NCI-H1048 (cell line): ENCODE data around the gene MACROD2.
A peak's percentile ranks its signal among the peaks of the same experiment; 100 is the strongest.
"Not testable (repeated sequence)": the region's sequence is repeated elsewhere in the genome, so short reads cannot be mapped to it uniquely, and the experiment has no call there.

Experiments
- DNase-seq: peaks from one replicate; lab custom pipeline; 2025; lab: John Stamatoyannopoulos, UW

The MACROD2 gene

DNA sequence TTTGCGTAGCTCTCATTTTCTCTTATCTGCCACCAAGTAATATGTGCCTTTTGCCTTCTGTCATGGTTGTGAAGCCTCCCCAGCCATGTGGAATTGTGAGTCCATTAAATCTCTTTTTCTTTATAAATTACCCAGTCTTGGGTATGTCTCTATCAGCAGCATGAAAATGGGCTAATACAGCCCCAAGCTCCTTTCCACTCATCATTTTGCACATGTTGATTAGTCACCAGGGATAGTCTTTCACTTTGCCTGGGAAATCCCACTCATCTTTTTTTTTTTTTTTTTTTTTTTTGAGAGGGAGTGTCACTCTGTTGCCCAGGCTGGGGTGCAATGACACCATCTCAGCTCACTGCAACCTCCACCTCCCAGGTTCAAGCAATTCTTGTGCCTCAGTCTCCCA, 1541.9 kb downstream of the MACROD2 start:
- not testable (repeated sequence) for DNase-seq

DNA sequence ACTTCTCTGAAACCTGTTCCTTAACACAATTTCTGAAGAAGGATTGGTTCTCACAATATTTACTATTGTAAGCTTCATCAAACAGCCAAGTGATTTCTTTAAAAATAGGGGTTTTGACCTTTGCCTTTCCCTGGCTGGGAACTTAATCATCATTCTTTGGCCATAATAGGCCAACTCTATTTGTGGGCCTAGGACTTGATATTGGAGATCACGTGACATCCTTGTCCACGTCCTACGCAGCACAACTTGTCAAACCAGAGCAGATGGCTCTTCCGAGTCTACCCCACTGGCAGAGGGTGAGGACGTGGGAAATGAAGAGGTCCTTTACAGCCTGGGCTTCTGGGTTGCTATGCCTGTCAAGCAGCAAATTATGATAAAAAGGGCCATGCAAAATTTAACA, 1547.3 kb downstream of the MACROD2 start:
- DNase-seq, result no peak

DNA sequence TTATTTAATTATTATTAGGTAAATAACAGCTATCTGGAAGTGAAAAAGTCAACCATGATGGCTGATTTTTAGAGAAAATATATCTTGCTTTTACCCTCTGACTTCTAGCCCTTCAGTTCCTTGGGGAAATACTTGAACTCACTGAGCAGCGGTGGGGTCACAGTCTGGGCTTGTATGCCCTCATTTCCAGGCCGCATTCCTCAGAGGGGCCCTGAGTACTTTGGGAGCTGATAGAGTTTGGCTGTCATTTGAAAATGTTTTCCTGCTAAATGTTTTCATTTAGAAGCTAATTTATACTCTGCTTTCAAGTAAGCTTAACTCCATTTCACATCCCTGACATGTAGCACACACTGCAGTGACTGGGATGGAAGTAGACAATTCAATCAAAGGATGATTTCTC, 1549.4 kb downstream of the MACROD2 start:
- DNase-seq, result no peak

DNA sequence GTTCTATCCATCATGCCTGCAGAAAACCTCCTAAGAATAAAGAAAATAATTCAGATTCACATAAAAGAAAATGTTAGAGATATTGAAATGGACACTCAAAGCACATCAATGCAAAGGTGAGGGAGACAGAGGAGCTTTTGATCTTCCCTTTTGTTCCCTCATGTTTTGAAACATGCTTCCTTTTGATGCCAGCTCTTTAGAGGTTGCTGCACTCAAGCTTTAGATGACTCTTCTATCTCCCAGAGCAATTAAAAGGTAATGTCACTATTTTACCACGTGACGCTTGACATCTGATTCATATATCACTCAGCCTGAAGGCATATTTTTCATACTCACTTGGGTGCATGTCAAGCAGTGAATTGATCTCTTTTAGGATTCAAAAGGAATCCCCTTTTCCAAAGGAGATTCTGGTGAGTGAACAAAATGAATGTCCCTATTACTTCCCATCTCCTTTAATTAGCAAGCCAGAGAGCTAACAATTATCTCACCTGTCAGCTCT, 1551.3 kb downstream of the MACROD2 start:
- no peak for DNase-seq

DNA sequence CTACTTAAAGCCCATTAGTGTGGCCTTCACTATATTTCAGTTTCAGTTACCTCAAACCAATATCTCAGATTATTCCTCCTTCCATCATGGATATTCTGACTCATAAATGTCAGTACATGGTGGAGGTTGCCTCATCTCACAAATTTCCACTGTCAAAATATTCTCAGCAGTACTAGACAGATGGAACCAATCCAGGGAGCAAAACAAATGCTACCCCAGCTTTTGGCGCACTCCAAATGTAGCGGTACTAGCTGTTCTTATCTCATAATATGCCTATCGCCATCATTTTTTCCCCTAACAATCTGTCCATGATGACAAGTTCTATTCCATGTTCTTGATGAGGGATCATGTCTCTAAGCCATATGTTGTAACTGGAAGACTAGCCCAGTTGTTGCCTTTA, 1551.8 kb downstream of the MACROD2 start:
- no peak for DNase-seq

DNA sequence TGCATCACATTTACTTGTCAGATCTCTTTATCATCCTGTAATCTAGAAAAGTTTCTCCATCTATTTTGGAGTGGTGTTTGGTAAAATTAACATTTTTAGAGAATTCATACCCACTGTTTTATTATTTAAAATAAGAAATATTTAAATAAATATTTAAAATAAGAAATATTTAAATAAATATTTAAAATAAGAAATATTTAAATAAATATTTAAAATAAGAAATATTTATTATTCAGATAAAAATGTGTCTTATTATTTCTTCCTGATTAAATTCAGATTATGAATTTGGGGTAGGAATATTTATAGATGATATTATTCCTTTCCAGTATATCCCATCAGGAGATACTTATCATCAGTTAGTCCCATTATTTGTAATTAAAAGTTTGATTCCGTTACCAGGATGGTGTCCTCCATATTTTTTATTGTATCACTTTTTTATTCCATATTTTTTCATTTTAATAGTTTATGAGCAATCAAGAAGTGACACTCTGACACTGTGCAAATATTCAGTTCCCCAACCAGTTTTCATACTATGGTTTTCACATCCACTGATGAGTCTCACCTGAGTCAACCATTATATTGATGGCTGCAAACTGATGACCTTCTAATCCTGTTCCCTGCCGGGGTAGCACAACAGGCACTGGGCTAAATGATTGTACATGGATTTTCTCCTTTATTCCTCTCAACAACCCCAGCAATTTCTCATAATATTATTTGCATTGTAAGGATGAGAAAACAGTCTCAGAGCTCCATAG, 1555.0 kb downstream of the MACROD2 start:
- DNase-seq, result no peak

DNA sequence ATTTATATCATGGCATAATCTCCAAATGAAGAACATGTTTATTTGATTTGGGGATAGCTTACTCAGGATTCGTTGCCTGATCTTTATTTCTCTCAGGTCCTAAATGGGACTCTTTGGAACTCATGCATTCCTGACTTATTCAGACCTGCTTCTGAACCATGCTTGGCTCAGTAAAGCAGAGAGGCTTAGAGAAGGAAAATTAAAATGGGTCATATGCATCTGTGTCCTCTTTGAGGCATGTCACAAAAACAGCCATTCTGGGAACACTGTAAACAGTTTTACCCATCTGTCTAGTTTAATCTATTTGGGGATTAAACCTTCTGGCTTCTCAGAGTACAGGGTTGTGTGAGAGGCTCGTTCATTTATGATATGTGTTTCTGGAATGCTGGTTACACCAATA, 1560.6 kb downstream of the MACROD2 start:
- DNase-seq, result no peak

DNA sequence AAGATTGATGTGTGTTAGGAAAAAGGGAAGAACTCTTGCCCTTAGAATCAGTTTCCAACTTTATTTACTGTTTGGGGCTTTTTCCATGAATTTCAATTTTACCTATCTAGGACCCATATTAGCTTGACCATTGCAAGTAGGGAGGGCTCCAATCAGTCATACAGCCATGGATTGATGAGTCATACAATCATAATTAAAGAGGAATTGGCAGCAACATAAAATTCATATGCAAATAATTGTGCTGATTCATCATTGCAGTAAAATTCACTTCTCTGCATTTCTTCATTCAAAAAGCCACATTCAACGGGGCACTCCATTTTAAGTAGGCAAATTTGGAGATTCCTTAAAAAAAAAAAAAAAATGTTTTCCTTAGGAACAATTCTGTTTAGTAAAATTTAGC, 1561.6 kb downstream of the MACROD2 start:
- DNase-seq, result no peak

DNA sequence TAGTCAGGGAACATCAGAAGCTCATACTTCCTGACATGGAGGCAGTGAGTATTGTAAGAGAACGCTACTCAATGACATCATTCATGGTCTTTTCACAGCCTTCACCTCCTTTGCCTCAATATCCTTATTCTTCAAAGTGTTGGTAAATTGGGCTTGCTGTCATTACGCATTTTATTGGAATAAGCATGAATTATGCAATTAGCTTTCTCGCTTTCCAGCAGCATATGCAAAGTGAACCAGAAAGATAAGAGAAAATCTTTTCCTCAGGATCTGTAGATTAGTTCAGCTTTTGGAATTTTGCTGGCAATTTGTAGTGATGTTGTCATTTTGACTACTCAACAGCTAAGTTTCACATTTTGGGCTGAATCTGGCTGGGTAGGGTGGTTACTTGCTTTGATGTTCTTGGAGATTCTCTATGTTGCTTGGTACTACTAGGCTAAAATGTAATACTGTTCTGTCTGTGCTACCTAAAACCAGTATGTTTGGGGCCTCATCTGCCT, 1565.8 kb downstream of the MACROD2 start:
- no peak for DNase-seq

DNA sequence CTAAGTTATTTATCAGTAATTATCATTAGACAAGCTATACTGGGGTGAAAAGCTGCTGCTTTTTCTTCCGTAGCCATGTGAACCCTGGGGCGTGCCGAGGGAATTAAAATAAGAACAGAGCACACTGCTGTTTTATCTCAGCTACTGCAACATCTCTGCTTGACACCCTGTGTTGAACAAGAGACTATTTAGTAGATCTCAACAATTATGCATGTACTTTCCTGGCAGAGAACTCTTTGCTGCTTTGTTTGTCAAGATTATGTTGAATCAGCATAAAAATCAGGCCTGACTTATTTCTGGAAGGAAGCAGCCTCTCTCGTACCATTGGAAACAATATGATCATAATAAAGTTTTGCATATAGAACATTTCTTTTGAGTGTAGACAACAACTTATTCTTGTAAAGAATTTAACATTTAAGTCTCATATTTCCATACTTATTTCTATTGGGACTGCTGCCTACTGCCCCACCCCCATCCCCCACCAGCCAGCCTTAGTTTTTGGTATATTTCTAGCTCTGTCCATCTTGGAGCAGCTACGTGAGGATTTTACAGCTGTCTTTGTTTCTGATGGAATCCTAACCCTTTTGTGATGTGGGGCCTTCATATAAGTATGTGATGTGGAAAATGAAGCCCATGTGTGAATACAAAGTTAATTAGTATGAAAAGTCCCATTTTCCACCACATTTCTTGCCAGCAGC, 1566.5 kb downstream of the MACROD2 start:
- peak; percentile 34 for DNase-seq

DNA sequence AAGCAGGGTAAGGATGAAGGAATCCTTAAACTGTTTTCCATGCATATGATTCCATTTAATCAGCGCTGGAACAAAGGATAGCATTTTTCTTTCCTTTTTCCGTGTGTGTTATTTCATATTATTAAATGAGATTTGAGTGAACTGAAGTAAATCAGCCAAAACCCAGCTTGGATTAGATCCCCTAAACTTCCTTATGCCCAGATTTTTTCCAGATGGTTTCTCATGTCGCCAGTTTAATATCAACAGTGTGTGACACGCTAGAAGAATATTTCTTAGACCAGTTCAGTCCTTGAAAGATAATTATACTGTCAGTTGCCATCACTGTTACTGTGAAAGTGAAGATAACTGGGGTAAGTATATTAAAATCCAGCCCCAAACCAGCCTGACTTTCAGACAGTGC, 1568.5 kb downstream of the MACROD2 start:
- no peak for DNase-seq

DNA sequence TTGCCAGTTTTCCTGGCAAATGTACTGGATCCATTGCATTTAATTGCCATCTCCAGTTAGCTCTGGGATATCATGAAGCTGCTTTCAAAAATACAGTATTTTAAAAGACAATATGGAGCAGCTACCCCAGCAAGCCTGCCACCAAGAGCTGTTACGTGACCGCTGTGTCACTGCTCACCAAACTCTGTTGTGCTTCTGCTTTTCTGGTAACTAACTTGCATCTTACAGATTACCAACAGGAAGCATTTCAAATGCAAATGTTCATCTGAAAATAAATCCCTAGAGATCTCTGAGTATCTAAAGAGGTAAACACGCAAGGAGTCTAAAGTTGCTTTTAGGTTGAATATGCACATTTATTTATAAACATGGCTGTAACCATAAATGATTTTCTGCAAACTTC, 1569.7 kb downstream of the MACROD2 start:
- no peak for DNase-seq

DNA sequence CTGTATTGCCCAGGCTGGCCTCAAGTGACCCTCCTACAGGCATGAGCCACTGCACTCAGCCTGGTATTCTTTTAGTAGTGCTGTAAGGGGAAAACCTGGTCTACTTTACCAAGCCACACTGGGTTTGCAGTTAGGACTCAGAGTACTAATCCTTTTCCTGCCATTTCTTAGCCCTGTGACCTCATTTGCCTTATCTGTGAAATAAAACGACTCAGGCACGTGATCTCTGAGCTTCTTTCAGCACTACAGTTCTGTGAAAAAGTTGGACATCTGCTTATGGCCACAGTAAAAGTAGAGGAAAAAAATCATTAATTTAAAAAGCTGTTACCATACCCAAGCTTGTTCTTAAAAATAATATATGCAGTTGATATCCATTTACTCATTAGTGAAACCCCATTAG, 1570.5 kb downstream of the MACROD2 start:
- DNase-seq, result no peak

DNA sequence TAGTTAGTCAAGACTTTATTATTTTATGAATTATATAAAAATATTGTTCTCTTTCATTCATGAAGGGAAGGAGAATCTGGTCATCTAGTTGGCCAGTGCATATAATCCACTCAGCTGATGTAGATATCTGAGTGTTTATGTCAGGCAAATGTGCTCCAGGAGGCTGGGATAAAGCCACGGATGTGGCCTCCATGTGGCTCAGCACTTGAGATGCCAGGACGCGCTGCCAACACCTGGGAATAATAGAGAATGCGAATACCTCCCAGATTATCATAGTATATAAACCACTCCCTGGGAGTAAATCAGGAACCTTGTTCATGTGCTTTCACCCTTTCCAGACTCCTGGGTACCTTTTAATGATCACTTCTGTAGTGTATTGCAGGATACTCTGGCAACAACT, 1571.9 kb downstream of the MACROD2 start:
- DNase-seq, result no peak

DNA sequence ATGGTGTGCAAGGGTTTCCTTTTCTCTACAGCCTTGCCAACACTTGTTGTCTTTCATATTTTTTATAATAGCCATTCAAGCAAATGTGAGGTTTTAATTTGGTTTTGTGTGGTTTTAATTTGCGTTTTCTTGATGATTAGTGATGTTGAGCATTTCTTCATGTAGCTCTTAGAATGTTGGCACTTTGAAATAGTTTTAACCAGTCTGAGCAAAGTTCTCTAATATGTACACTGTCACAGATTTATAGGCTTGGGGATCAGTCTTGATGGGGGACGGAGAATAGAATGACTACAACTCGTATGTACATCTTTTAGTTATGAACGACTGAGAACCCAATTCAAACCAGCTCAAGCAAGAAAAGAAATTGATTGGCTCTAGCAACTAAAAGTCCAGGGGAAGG, 1574.8 kb downstream of the MACROD2 start:
- DNase-seq, result no peak

DNA sequence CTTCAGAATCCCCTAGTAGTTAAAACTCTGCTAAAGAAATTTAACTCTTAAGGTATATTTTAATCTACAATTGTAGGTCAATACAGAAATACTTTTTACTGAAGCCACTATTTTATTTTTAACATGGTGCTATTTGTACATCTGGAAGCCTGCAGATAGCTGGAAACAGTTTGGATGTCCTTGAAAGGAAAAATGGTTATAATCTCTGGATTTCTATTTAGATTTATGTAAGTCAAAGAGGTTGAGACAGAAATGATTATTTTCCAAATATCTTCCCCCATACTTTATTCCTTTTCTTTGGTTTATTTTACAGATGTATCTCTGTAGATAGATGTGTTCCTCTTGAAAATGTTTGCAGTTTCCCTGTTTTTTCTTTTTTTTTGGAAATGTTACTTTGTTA, 1575.7 kb downstream of the MACROD2 start:
- no peak for DNase-seq

DNA sequence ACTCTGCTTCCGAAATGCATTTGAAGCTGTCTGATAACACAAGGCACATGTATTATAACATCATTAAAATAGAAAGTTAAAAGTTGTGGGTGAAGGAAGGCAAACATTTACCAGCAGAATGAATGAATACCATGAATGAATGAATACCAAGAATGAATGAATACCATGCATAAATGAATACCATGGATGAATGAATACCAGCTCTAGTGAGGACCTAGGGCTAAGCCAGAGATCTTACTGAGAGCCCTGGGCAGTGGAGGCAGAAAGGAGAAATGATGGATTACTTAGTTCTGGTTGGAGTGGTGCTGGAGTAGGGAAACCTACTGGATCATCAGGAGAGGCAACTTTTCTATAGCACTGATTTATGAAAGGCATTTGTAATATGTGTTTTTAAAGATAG, 1579.9 kb downstream of the MACROD2 start:
- no peak for DNase-seq

DNA sequence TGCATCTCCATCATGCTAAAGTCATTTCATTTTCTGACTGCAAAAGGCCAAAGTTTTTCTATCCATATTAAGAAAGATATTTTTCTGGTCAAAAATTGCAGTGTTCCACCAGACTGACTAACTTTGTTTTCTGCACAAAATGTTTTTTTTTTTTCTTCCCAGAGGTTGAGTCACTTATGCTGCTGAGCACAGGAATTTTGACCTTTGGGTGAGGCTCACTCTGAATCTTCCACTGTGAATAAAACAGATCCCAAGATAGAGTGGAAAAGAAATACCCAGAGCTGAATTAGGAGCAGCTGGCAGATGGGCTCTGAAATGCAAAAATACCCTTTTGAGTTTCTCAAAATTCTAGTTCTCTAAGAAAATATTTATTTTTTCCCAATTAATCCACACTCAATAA, 1581.1 kb downstream of the MACROD2 start:
- DNase-seq, result no peak

DNA sequence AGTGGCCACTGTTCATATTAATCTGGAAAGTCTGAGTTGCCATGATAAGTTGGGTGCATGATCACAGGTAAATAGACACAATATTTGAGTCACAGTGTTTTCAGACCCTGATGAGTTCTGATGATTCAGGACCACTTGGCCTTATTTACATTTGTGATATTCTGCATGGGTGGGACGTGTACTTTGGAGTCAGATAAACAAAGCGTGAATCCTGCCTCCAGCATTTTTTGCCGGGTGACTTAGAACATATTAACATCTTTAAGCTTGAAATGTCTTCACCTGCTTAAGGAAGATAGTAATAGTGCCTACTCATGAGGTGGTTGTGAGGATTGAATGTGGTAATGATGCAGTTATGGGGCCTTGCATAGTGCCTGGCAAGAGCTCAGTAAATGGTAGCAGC, 1582.8 kb downstream of the MACROD2 start:
- DNase-seq, result no peak

DNA sequence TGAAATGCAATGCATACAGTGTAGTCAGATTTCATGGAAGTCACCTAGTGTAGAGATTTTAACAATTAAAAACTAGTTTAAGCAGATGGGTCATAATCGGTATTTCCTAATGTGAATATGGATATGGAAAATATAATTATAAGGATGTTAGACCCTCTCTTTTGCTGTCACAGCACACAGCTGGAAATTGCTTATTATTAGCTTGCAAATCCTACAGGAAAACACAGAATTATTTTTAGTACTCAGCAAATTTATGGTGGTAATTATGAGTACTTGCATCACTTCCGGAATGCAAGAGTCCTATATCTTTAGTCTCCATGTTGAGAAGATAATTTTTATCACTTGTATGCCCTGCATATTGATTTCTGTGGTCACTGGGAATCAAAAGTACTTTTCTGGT, 1584.4 kb downstream of the MACROD2 start:
- no peak for DNase-seq

DNA sequence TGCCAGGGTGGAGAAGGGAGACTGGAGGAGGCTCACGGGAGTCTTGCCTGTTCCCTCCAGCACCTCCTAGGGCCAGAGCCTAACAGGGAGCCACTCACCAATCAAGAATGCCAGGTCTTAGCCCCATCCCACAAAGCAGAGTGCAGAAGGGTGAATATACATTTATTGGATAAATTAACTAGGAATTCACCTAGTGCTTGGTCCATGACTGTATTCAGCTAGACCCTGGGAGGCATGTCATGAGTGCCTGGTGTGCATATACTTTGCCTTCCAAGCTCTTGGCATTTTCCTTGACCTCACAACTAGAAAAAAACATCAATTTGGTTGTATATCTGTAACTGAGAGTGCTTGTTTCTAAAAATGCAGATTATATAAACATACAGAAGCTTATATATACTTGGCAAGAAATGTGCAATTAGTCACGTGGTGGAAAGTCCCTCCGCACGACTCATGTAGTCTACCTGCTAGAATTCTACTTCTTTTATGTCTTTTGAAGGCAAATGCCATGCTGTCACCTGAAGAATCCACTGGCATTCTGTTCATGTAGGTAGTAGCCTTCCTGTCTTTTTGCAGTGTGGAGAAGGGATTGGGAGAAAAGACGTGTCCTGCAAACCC, 1586.9 kb downstream of the MACROD2 start:
- no peak for DNase-seq

DNA sequence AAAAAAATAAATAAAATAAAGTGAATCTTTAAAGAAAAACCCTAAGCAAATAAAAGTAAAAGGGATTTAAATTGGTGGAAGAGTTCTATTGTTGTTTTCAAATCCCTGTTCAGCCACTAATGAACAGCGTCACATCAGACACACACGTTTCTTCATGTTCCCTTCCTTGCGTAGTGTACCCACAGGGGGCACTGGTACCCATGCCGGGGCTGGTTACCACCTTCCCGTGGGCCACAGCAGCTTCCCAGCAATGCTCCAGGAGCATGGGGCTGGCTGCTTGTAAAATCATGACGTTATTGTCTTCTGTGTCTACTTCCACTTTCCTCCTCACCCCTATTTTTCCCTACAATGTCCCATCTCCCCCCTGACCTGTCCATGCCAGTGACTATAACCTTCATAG, 1589.2 kb downstream of the MACROD2 start:
- no peak for DNase-seq

DNA sequence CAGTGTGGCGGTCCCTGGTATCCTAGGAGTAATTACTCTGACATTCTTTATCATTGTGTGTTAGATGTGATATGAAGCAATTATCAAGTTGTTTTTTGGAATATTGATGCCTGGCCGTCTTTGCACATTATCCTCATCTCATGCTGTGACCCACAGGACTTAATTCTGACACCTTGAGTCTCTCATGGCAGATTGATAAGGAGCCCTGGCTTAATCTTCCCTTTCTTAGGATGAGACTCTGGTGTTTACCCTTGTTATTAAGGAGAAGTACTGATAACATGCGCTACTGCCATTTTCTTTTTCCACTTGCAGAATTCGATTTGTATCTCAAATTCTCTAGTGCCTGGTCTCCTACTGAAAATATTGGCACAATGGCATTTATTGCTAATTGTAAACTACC, 1597.8 kb downstream of the MACROD2 start:
- no peak for DNase-seq
